Tibial artery (tissue), 4 donors: ENCODE results near the gene RTP3.

Experiments
- DNase-seq, 2 donors: peaks; one replicate each; pipeline ENCODE4 v3.0.0-alpha.2; 2019
- H3K27ac ChIP-seq, 2 donors: fragments of 200-600 bp; sonication (generic) in 1 of 2; 1 replicate in 1 of 2; 2 replicates in 1 of 2; pipeline ENCODE4 v1.5.1; 2018 to 2019; ENCODE audit warnings: mild to moderate bottlenecking in 1 of 2
- H3K27me3 ChIP-seq, 2 donors: fragments of 200-600 bp; sonication (generic) in 1 of 2; one replicate each; pipeline versions ENCODE4 v1.5.1 to v1.6.0; 2016 to 2019
- H3K36me3 ChIP-seq, 3 donors: fragments of 200-600 bp; sonication (generic) in 2 of 3; one replicate each; pipeline ENCODE4 v1.5.1; 2016 to 2019; ENCODE audit warnings: mild to moderate bottlenecking in 2 of 3
- H3K4me1 ChIP-seq, 4 donors: fragments of 200-600 bp; sonication (generic) in 2 of 4; 1 replicate in 3 of 4; 2 replicates in 1 of 4; pipeline ENCODE4 v1.5.1; 2016 to 2019
- H3K4me3 ChIP-seq, 2 donors: fragments of 200-600 bp; sonication (generic) in 1 of 2; 1 replicate in 1 of 2; 2 replicates in 1 of 2; pipeline ENCODE4 v1.5.1; 2018 to 2019; ENCODE audit warnings: mild to moderate bottlenecking in 2 of 2
- H3K9me3 ChIP-seq, 3 donors: fragments of 200-600 bp; sonication (generic) in 1 of 3; one replicate each; pipeline ENCODE4 v1.5.1; 2016 to 2019
- intact Hi-C: fragments of 100-400 bp; cut with DNase I; formaldehyde crosslinking; loops from one replicate; pipeline ENCODE4 v1.15.0; 2023; ENCODE audit warnings: low total_unique reads
- TF ChIP-seq, protein P1 (sequence below), 2 experiments: fragments of 200-600 bp in 1 of 2; fragments of 450-650 bp in 1 of 2; IDR thresholded peaks; one replicate each; pipeline ENCODE4 v1.5.1; 2017 to 2019; ENCODE audit warnings: antibody characterized with exemption in 2 of 2, mild to moderate bottlenecking in 1 of 2, moderate library complexity in 1 of 2

Gene RTP3

DNA sequence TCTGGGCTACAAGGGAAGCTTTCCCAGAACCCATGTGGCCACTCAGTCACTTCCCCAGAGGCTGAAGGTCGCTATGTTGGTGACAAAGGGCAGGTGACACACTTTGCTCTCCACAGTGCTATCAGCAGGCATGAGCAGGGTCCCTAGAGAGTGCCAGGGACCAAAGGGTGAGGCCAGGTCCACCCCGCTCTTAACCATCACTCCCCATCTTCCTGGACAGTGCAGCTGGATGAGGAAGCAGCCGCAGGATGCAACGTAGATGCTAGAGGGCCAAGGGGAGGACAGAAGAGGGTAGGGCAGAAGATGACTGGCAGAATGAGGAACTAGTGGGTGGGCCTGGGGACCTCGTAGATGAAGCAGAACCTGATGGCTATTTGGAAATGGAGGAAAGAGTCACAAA, 19.4 kb upstream of the RTP3 start:
- Histone ChIP-seq H3K36me3 (no peaks in the 10 kb centered on the region), H3K27me3 (peaks cover 0 to 24% of the 10 kb centered on the region in 2 donors), H3K4me3 (no peak overlapping the region), H3K9me3 (peaks cover 0 to 8% (median 0%) of the 10 kb centered on the region in 3 donors), H3K27ac (no peak overlapping the region), H3K4me1 (no peaks in the 10 kb centered on the region)
- intact Hi-C loops = no loop called here
- DNase-seq = no peak
- TF ChIP-seq, protein P1, sequence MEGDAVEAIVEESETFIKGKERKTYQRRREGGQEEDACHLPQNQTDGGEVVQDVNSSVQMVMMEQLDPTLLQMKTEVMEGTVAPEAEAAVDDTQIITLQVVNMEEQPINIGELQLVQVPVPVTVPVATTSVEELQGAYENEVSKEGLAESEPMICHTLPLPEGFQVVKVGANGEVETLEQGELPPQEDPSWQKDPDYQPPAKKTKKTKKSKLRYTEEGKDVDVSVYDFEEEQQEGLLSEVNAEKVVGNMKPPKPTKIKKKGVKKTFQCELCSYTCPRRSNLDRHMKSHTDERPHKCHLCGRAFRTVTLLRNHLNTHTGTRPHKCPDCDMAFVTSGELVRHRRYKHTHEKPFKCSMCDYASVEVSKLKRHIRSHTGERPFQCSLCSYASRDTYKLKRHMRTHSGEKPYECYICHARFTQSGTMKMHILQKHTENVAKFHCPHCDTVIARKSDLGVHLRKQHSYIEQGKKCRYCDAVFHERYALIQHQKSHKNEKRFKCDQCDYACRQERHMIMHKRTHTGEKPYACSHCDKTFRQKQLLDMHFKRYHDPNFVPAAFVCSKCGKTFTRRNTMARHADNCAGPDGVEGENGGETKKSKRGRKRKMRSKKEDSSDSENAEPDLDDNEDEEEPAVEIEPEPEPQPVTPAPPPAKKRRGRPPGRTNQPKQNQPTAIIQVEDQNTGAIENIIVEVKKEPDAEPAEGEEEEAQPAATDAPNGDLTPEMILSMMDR (IDR thresholded peaks at IDR 0.05) = no peak

DNA sequence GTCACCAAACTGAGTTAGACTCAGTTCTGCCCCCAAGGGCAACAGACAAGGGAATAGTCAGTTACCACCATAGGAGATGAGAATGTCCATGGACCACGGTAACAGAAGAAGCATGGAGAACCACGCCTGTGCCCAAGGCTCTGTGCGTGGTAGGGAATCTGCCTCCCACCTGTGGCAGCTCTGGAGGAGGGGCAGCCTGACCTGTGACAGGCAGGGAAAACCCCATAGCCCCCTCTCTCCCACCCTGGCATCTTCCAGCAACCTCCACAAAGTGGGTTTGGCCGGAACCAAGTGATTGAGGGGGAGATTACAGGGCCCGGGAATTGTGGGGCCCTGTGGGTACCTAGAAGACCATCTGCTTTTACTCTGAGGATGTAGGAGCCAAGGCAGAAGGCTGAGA, 18.8 kb upstream of the RTP3 start:
- Histone ChIP-seq H3K27me3 (peaks cover 0 to 24% of the 10 kb centered on the region in 2 donors), H3K27ac (no peak overlapping the region), H3K36me3 (no peaks in the 10 kb centered on the region), H3K4me1 (no peaks in the 10 kb centered on the region), H3K9me3 (peaks cover 0 to 8% (median 0%) of the 10 kb centered on the region in 3 donors), H3K4me3 (no peak overlapping the region)
- TF ChIP-seq, protein P1 (IDR thresholded peaks at IDR 0.05) = no peak
- no peak for DNase-seq
- intact Hi-C loops = no loop called here

DNA sequence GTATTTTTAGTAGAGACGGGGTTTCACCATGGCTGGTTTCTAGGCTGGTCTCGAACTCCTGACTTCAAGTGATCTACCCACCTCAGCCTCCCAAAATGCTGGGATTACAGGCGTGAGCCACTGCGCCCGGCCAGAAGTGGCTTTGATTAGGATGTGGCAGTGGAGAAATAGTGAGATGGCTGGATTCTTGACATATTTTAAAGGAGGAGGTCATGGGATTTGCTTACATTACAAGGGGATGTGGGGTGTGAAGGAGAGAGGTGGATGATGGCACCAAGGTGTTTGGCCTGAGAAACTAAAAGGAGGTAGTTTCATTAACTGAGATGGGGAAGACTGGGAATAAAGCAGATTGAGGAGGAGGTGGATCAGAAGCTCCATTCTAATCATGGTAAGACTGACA, 18.1 kb upstream of the RTP3 start:
- no peaks in the 10 kb centered on the region for H3K36me3 ChIP-seq
- no peak overlapping the region for H3K27ac ChIP-seq
- H3K9me3 ChIP-seq = peaks cover 0 to 3% (median 0%) of the 10 kb centered on the region in 3 donors
- TF ChIP-seq, protein P1 (IDR thresholded peaks at IDR 0.05) = no peak
- intact Hi-C loops = loop anchor here (10.0 kb wide), 1 partner anchor 155 kb away; no protein-coding TSS in a partner anchor
- H3K27me3 ChIP-seq = peaks cover 0 to 24% of the 10 kb centered on the region in 2 donors
- DNase-seq = no peak
- H3K4me3 ChIP-seq = no peak overlapping the region
- H3K4me1 ChIP-seq = no peaks in the 10 kb centered on the region

DNA sequence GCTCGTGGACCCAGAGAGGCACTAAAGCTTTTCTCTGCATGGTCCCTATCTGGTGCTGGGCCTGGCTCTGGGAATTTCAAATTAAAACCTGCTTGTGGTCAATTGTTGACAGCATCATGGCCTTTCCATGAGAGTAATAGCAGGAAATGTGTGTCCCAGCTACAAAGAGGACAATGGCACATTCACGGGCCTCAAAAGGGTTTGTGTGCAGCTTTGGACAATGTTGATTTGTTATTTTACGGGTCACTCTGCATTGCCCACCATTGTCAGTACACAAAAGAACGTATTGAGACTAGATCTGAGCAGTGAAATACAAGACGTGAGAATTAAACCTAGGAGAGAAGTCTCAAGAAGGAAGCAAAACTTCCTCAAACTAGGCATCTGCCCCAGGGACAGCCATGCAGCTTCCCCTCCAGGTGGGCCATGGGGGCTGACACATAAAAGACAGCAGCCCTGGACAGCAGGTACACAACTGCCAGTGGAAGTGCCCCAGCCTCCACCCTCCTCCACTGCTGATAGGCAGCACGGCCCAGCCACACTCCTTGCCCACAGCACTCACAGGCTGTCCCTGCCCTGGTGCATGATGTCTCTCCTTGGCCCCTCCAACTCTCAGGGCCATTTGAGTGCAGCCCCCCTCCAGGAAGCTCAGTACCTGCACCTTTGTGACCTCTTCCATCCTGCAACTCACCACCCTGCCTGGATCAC, 17.1 kb upstream of the RTP3 start:
- intact Hi-C loops = loop anchor here (10.0 kb wide), 1 partner anchor 154 kb away; no protein-coding TSS in a partner anchor
- Histone ChIP-seq H3K4me3 (no peak overlapping the region), H3K27me3 (peaks cover 0 to 24% of the 10 kb centered on the region in 2 donors), H3K9me3 (no peaks in the 10 kb centered on the region), H3K36me3 (no peaks in the 10 kb centered on the region), H3K4me1 (no peaks in the 10 kb centered on the region), H3K27ac (no peak overlapping the region)
- TF ChIP-seq, protein P1 (IDR thresholded peaks at IDR 0.05) = no peak
- DNase-seq = no peak

DNA sequence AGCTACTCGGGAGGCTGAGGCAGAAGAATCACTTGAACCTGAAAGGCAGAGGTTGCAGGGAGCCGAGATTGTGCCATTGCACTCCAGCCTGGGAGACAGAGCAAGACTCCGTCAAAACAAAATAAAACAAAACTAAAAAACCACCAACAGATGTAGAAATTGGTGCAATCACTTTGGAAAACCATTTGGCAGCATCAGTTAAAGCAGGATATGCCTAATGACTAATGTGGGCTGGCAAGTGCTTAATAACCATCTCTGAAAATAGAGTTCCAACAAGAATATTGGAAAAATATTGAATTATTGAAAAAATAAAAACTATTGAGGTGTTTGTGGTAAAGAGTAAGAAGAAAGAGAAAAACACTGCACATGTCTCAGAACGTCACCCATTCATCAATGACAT, 16.1 kb upstream of the RTP3 start:
- no peak overlapping the region for H3K4me3 ChIP-seq
- no peaks in the 10 kb centered on the region for H3K36me3 ChIP-seq
- DNase-seq = no peak
- intact Hi-C loops = loop anchor here (10.0 kb wide), 1 partner anchor 153 kb away; no protein-coding TSS in a partner anchor
- no peaks in the 10 kb centered on the region for H3K9me3 ChIP-seq
- TF ChIP-seq, protein P1 (IDR thresholded peaks at IDR 0.05) = no peak
- H3K27ac ChIP-seq = no peak overlapping the region
- H3K4me1 ChIP-seq = no peaks in the 10 kb centered on the region
- H3K27me3 ChIP-seq = peaks cover 0 to 24% of the 10 kb centered on the region in 2 donors
